Measurements from ENCODE around the gene NFXL1.

- no peak for TF ChIP-seq TAF1 (IDR thresholded peaks at IDR 0.05; ENCODE audit: borderline replicate concordance, insufficient read depth, low read length)
- no peak for TF ChIP-seq SIN3A (IDR thresholded peaks at IDR 0.05; ENCODE audit: borderline replicate concordance, insufficient read depth, low read length)
- TF ChIP-seq POLR2AphosphoS5 (IDR thresholded peaks at IDR 0.05; ENCODE audit: low read depth, low read length): no peak
Observed at GRCh38 chr4:47913861-47914219, 543 bp downstream of the NFXL1 start.

Data from PFSK-1 (cell line).